H1 (cell line): ENCODE measurements around the gene GCNT1. TPM values are rescaled to one million over a fixed set of nuclear protein-coding genes. Genes with fewer than 3 reads are reported as not detected.

ENCODE experiments used
- CTCF ChIA-PET: fragments of 300-600 bp; sonication (Branson Sonifier 250); formaldehyde crosslinking; loops from one replicate; lab custom pipeline; 2021; ENCODE audit not compliant: partially characterized antibody; lab: Charles Lee
- POLR2A ChIA-PET: fragments of 300-600 bp; sonication (Branson Sonifier 250); formaldehyde crosslinking; loops from one replicate; lab custom pipeline; 2021; ENCODE audit warnings: inconsistent platforms; ENCODE audit not compliant: partially characterized antibody; lab: Charles Lee
- DNase-seq, 2 experiments: peaks; one replicate each; pipeline versions ENCODE4 v3.0.0 to v3.0.0-alpha.2; 2010 to 2022; ENCODE audit warnings: low spot score in 2 of 2, low read depth in 1 of 2, mixed read lengths in 1 of 2
- FAIRE-seq: peaks from 2 replicates; lab custom pipeline; 2011; peaks lifted over from hg19 to GRCh38; lab: Jason Lieb, UNC
- H2AFZ ChIP-seq: 2 replicates; pipeline ENCODE4 v1.8.1; 2012; ENCODE audit warnings: low read length, inconsistent platforms
- H2AK5ac ChIP-seq: 2 replicates; pipeline ENCODE4 v1.6.1; 2013; ENCODE audit warnings: low read depth, low read length
- H2BK120ac ChIP-seq: replicated peaks from 2 replicates; pipeline ENCODE3; 2013; ENCODE audit warnings: low read depth, low read length, inconsistent platforms
- H2BK12ac ChIP-seq: 2 replicates; pipeline ENCODE4 v1.6.1; 2013; ENCODE audit warnings: low read depth, low read length
- H2BK15ac ChIP-seq: 2 replicates; pipeline ENCODE4 v1.6.1; 2013; ENCODE audit warnings: low read length
- H2BK20ac ChIP-seq: 2 replicates; pipeline ENCODE4 v1.6.1; 2013; ENCODE audit warnings: low read length
- H2BK5ac ChIP-seq: 2 replicates; pipeline ENCODE4 v1.6.1; 2013; ENCODE audit warnings: low read depth, low read length
- H3K14ac ChIP-seq: 2 replicates; pipeline ENCODE4 v1.6.1; 2013; ENCODE audit warnings: inconsistent platforms; ENCODE audit not compliant: insufficient read length
- H3K18ac ChIP-seq: 2 replicates; pipeline ENCODE4 v1.6.1; 2013; ENCODE audit warnings: low read length; ENCODE audit errors: extremely low read depth
- H3K23ac ChIP-seq: 2 replicates; pipeline ENCODE4 v1.6.1; 2013; ENCODE audit warnings: inconsistent platforms; ENCODE audit not compliant: insufficient read length
- H3K23me2 ChIP-seq: 2 replicates; pipeline ENCODE4 v1.6.1; 2013; ENCODE audit warnings: low read depth, low read length
- H3K27ac ChIP-seq: 2 replicates; pipeline ENCODE4 v1.6.1; 2011; ENCODE audit warnings: low read depth, low read length, inconsistent platforms
- H3K27me3 ChIP-seq, 4 experiments: replicated peaks in 1 of 4; 1 replicate in 1 of 4; 2 replicates in 3 of 4; pipeline versions ENCODE4 v1.6.1 to v1.8.1; 2011 to 2013; ENCODE audit warnings: low read length in 3 of 4, mild to moderate bottlenecking in 3 of 4, inconsistent platforms in 2 of 4, mixed read lengths in 2 of 4, moderate library complexity in 1 of 4; ENCODE audit not compliant: control insufficient read depth in 3 of 4, insufficient read depth in 3 of 4; ENCODE audit errors: extremely low read depth in 1 of 4
- H3K36me3 ChIP-seq, 4 experiments: 2 replicates each; pipeline versions ENCODE4 v1.6.1 to v1.8.1; 2011 to 2013; ENCODE audit warnings: mild to moderate bottlenecking in 4 of 4, low read length in 3 of 4, moderate library complexity in 2 of 4, control low read depth in 1 of 4, inconsistent platforms in 1 of 4; ENCODE audit not compliant: insufficient read depth in 4 of 4, control insufficient read depth in 2 of 4
- H3K4ac ChIP-seq: replicated peaks from 2 replicates; pipeline ENCODE3; 2013; ENCODE audit warnings: low read length, low read depth, mixed read lengths, inconsistent platforms; ENCODE audit not compliant: insufficient read length
- H3K4me1 ChIP-seq, 4 experiments: replicated peaks in 1 of 4; 1 replicate in 1 of 4; 2 replicates in 3 of 4; pipeline versions ENCODE4 v1.6.1 to v1.8.1; 2011 to 2013; ENCODE audit warnings: low read length in 3 of 4, inconsistent platforms in 2 of 4, mixed read lengths in 1 of 4; ENCODE audit not compliant: insufficient read depth in 4 of 4, control insufficient read depth in 3 of 4
- H3K4me2 ChIP-seq, 2 experiments: 2 replicates each; pipeline versions ENCODE4 v1.6.1 to v1.8.1; 2011 to 2013; ENCODE audit warnings: low read depth in 2 of 2, low read length in 2 of 2, control low read depth in 1 of 2, inconsistent platforms in 1 of 2, mild to moderate bottlenecking in 1 of 2; ENCODE audit not compliant: insufficient read depth in 1 of 2
- H3K4me3 ChIP-seq, 4 experiments: fragments of 200-600, 300-600 bp in 1 of 4; sonication (generic), shearing (Covaris generic), sonication (Bioruptor Twin) in 1 of 4; 2 replicates each; pipeline versions ENCODE4 v1.5.1 to v1.8.1; 2011 to 2016; ENCODE audit warnings: low read length in 4 of 4, low read depth in 3 of 4, control low read depth in 2 of 4, inconsistent platforms in 2 of 4, mild to moderate bottlenecking in 2 of 4, mixed read lengths in 1 of 4, moderate library complexity in 1 of 4; ENCODE audit not compliant: insufficient read depth in 2 of 4; ENCODE audit errors: extremely low read depth in 1 of 4
- H3K56ac ChIP-seq: replicated peaks from 2 replicates; pipeline ENCODE3; 2013; ENCODE audit warnings: low read depth, mild to moderate bottlenecking, mixed read lengths, low read length, inconsistent platforms; ENCODE audit not compliant: insufficient read length
- H3K79me1 ChIP-seq: 2 replicates; pipeline ENCODE4 v1.6.1; 2013; ENCODE audit warnings: low read depth, low read length, control low read depth
- H3K79me2 ChIP-seq, 2 experiments: 2 replicates each; pipeline versions ENCODE4 v1.6.1 to v1.8.1; 2012 to 2013; ENCODE audit warnings: low read length in 2 of 2, mild to moderate bottlenecking in 2 of 2, inconsistent platforms in 1 of 2; ENCODE audit not compliant: insufficient read depth in 2 of 2, control insufficient read depth in 1 of 2
- H3K9ac ChIP-seq, 4 experiments: replicated peaks in 1 of 4; 1 replicate in 1 of 4; 2 replicates in 3 of 4; pipeline versions ENCODE4 v1.6.1 to v1.8.1; 2011 to 2013; ENCODE audit warnings: low read depth in 3 of 4, low read length in 3 of 4, control low read depth in 2 of 4, mild to moderate bottlenecking in 2 of 4, moderate library complexity in 2 of 4, inconsistent platforms in 1 of 4; ENCODE audit errors: extremely low read depth in 1 of 4
- H3K9me3 ChIP-seq, 2 experiments: 2 replicates each; pipeline versions ENCODE4 v1.6.1 to v1.8.1; 2012 to 2013; ENCODE audit warnings: mild to moderate bottlenecking in 2 of 2, moderate library complexity in 2 of 2, control low read depth in 1 of 2, inconsistent platforms in 1 of 2, low read depth in 1 of 2, low read length in 1 of 2, mixed read lengths in 1 of 2; ENCODE audit not compliant: insufficient read depth in 2 of 2
- H4K20me1 ChIP-seq, 2 experiments: replicated peaks in 1 of 2; 2 replicates each; pipeline versions ENCODE3 to v1.8.1; 2011 to 2013; ENCODE audit warnings: inconsistent platforms in 2 of 2, low read length in 2 of 2, mild to moderate bottlenecking in 1 of 2; ENCODE audit not compliant: insufficient read depth in 2 of 2, control insufficient read depth in 1 of 2
- H4K5ac ChIP-seq: 2 replicates; pipeline ENCODE4 v1.6.1; 2013; ENCODE audit warnings: low read length, low read depth, mixed read lengths, inconsistent platforms; ENCODE audit not compliant: insufficient read length
- H4K8ac ChIP-seq: 2 replicates; pipeline ENCODE4 v1.8.0; 2013; ENCODE audit warnings: mild to moderate bottlenecking, moderate library complexity, low read length, inconsistent platforms; ENCODE audit not compliant: insufficient read depth; ENCODE audit errors: extremely low read depth
- H4K91ac ChIP-seq: replicated peaks from 2 replicates; pipeline ENCODE3; 2013; ENCODE audit warnings: low read length, mixed read lengths, inconsistent platforms; ENCODE audit not compliant: insufficient read length
- CHD1 ChIP-seq: IDR thresholded peaks from 2 replicates; pipeline ENCODE4 v1.6.1; 2012; ENCODE audit warnings: low read depth, low read length, improper control_type of control experiment
- CHD2 ChIP-seq: IDR thresholded peaks from 2 replicates; pipeline ENCODE4 v1.6.1; 2012; ENCODE audit warnings: low read length, improper control_type of control experiment
- CTBP2 ChIP-seq: IDR thresholded peaks from 2 replicates; pipeline ENCODE4 v1.7.0; 2011; ENCODE audit warnings: borderline replicate concordance, mild to moderate bottlenecking, moderate library complexity, mixed read lengths, low read length; ENCODE audit not compliant: insufficient read depth, insufficient read length
- EGR1 ChIP-seq: IDR thresholded peaks from 2 replicates; pipeline ENCODE4 v1.6.1; 2011; ENCODE audit warnings: low read depth, low read length, borderline replicate concordance
- EP300 ChIP-seq, 2 experiments: IDR thresholded peaks; 1 replicate in 1 of 2; 2 replicates in 1 of 2; pipeline ENCODE4 v1.6.1; 2011 to 2012; ENCODE audit warnings: low read depth in 2 of 2, low read length in 2 of 2, mild to moderate bottlenecking in 2 of 2, borderline replicate concordance in 1 of 2, inconsistent platforms in 1 of 2, moderate library complexity in 1 of 2
- MAFK ChIP-seq: IDR thresholded peaks from 2 replicates; pipeline ENCODE4 v1.6.1; 2012; ENCODE audit warnings: low read depth, mild to moderate bottlenecking, improper control_type of control experiment, low read length
- POLR2A ChIP-seq, 2 experiments: IDR thresholded peaks; 1 replicate in 1 of 2; 2 replicates in 1 of 2; pipeline ENCODE4 v1.6.1; 2011; ENCODE audit warnings: low read depth in 2 of 2, low read length in 2 of 2, mild to moderate bottlenecking in 2 of 2; ENCODE audit errors: control extremely low read depth in 1 of 2
- POLR2AphosphoS5 ChIP-seq: IDR thresholded peaks from 2 replicates; pipeline ENCODE4 v1.6.1; 2011; ENCODE audit warnings: low read depth, low read length
- SAP30 ChIP-seq: fragments of 300-600 bp; sonication (generic); IDR thresholded peaks from 2 replicates; pipeline ENCODE4 v1.7.1; 2012; ENCODE audit warnings: low read length, moderate library complexity, mild to moderate bottlenecking, inconsistent platforms; ENCODE audit not compliant: insufficient read depth, insufficient replicate concordance
- SP1 ChIP-seq: IDR thresholded peaks from 2 replicates; pipeline ENCODE4 v1.6.1; 2011; ENCODE audit warnings: low read depth, low read length
- TAF1 ChIP-seq: IDR thresholded peaks from 2 replicates; pipeline ENCODE4 v1.6.1; 2011; ENCODE audit warnings: mild to moderate bottlenecking, low read depth, low read length
- TEAD4 ChIP-seq: IDR thresholded peaks from 2 replicates; pipeline ENCODE4 v1.6.1; 2012; ENCODE audit warnings: low read depth, low read length, inconsistent platforms, mixed read lengths
- ZNF274 ChIP-seq: IDR thresholded peaks from 2 replicates; pipeline ENCODE4 v1.7.0; 2012; ENCODE audit warnings: low read length, borderline replicate concordance; ENCODE audit errors: extremely low read depth
- WGBS, 2 experiments: shearing (Covaris generic) in 1 of 2; methylation state at CpG; one replicate each; pipeline versions ENCODE4 v1.1.6 to v1.1.7; 2013 to 2015; ENCODE audit warnings: low lambda C conversion rate in 2 of 2, mixed read lengths in 2 of 2, inconsistent platforms in 1 of 2, low coverage in 1 of 2, missing lambda C conversion rate in 1 of 2; ENCODE audit not compliant: insufficient replicate concordance in 2 of 2, insufficient coverage in 1 of 2, insufficient read length in 1 of 2; ENCODE audit errors: extremely low coverage in 1 of 2, missing lambda C conversion rate in 1 of 2; 5-methylcytosine and 5-hydroxymethylcytosine counted together
- polyA plus RNA-seq, 7 experiments: library from polyadenylated mRNA; depleted of rRNA in 3 of 7; stranded (reverse) in 5 of 7; unstranded in 2 of 7; fragments of >200 nt in 5 of 7; fragments of 200-250 nt in 2 of 7; gene quantifications; 1 replicate in 5 of 7; 2 replicates in 1 of 7; 4 replicates in 1 of 7; pipeline versions ENCODE4 v1.2.1 to v1.2.3, GENCODE V29; 2011 to 2013; ENCODE audit warnings: missing spikeins in 2 of 7, mixed read lengths in 2 of 7
- total RNA-seq: library from RNA; stranded (reverse); fragmentation: NEBNext Ultra II Directional; extraction: Animal tissue kit (Norgen Biotek cat#: 25700); gene quantifications from 2 replicates; pipeline ENCODE4 v1.2.1, GENCODE V29; 2021

Gene GCNT1
- total and polyA plus RNA-seq, 2 of the 8 experiments (the other 6 are each of a cell fraction or from before 2014, with no cell fraction given): 13.0 to 16.5 TPM

DNA sequence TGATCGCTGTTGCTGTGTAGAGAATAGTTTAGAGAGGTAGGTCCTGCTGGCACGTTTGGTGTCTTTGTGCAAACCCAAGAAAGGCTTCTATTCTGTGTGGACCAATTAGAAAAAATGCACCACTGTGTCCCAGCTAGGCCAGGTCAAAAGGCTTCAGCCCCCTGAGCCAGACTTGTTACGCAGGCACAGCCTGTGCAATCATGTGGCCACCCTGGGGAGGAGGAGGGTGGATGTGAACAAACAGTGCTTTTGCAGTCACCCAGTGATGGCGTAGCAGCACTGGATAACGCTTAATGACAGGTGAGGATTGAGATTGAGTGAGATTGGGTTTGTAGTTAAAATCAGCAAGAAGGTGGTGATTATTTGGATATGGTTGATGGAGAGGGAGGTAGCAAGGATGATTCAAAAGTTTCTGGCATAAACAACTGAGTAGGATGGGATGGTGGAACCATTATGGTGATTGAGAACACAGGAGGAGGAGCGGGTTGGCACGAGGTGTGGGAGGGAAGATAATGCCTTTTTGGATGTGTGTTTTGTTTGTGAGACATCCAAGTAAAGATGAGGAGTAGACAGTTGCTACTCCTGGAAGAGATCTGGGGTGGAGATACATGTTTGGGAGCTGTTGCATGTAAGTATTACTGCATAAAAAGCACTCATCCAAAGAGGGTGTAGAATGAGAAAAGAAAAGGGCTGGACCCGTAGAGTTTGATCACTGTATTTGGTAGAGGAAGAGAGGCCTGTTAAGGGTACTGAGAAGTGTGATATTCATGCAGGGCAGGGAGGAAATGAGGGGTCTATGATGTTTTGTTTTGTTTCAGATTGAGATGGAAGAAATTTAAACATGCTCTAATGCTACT is 6.7 kb downstream of the GCNT1 start:
- Histone ChIP-seq H3K9ac (no peak overlapping the region), H2AK5ac (no peak overlapping the region; the same call in 1 of the 2 replicates), H3K23me2 (no peaks in the 10 kb centered on the region), H3K27ac (no peak overlapping the region), H2BK120ac (no peak overlapping the region), H3K23ac (no peak overlapping the region), H2AFZ (no peak overlapping the region), H3K79me1 (0 out of 2 replicates have a peak, but pooled peaks cover 4% of the 10 kb centered on the region), H3K9me3 (no peaks in the 10 kb centered on the region), H3K27me3 (no peaks in the 10 kb centered on the region), H3K36me3 (no peaks in the 10 kb centered on the region; a peak in 1 of 8 replicates), H2BK12ac (no peak overlapping the region), H3K4ac (peak overlapping the region; percentile 46), H3K18ac (no peak overlapping the region; the same call in 1 of the 2 replicates), H2BK15ac (0 out of 2 replicates have a peak overlapping the region, but pooled peaks have one; percentile 18), H2BK5ac (no peak overlapping the region), H3K4me1 (peaks cover 0 to 7% (median 2%) of the 10 kb centered on the region in 4 experiments; a peak in 3 of 7 replicates), H2BK20ac (no peak overlapping the region), H4K8ac (no peak overlapping the region), H3K4me3 (no peak overlapping the region), H4K5ac (no peak overlapping the region), H4K20me1 (no peaks in the 10 kb centered on the region), H3K56ac (no peak overlapping the region), H4K91ac (no peak overlapping the region), H3K79me2 (peaks cover 0 to 35% of the 10 kb centered on the region in 2 experiments; a peak in 2 of 4 replicates), H3K4me2 (no peak overlapping the region), H3K14ac (no peak overlapping the region)
- no peak for FAIRE-seq
- DNase-seq: no peak
- ChIA-PET POLR2A (interaction anchor here (1.6 kb wide), 1 partner anchor 10 kb away, joined by 3 read pairs; no protein-coding TSS in a partner anchor), CTCF (no interaction called here)
- 88% methylated on average over 8 of the region's 8 CpGs; no CpG with 5 or more reads in 1 of the 2 experiments for WGBS, 2 experiments
- TF ChIP-seq TAF1 (no peak), TEAD4 (no peak), CTBP2 (no peak), EP300 (IDR thresholded peaks at IDR 0.05; ENCODE audit: borderline replicate concordance in 1 of 2, low read depth in 2 of 2, low read length in 2 of 2) (no peak), ZNF274 (no peak), EGR1 (no peak), CHD1 (no peak), MAFK (no peak), CHD2 (no peak), POLR2AphosphoS5 (no peak), POLR2A (IDR thresholded peaks at IDR 0.05; ENCODE audit: control extremely low read depth in 1 of 2, low read depth in 2 of 2, low read length in 2 of 2) (no peak), SAP30 (no peak), SP1 (no peak)
